ENCODE measurements around the gene ZNF74.

- TF ChIP-seq CTCF (conservative IDR thresholded peaks at IDR 0.05) (no peak; the same call in 1 of the 2 replicates), ZFX (IDR thresholded peaks at IDR 0.05) (peak; percentile 24; the same call in 1 of the 2 replicates)
Observed at GRCh38 chr22:20430720-20431510, 37.0 kb downstream of the ZNF74 start.
